Stomach (tissue), 4 donors: Measurements from ENCODE around the gene IL20RB.

Source experiments
- POLR2A ChIP-seq, 4 donors: fragments of 450-650 bp; IDR thresholded peaks; one replicate each; pipeline ENCODE4 v1.6.1; 2016; ENCODE audit warnings: antibody characterized with exemption in 4 of 4, control low read depth in 2 of 4, mild to moderate bottlenecking in 1 of 4, moderate library complexity in 1 of 4
- POLR2AphosphoS5 ChIP-seq, 3 donors: sonication (generic); formaldehyde crosslinking; IDR thresholded peaks; one replicate each; pipeline ENCODE4 v1.6.1; 2016; ENCODE audit warnings: antibody characterized with exemption in 3 of 3
- TF ChIP-seq, protein P1 (sequence below), 7 experiments: fragments of 450-650 bp in 4 of 7; fragments of 200-600 bp in 3 of 7; sonication (generic) in 3 of 7; IDR thresholded peaks; one replicate each; pipeline ENCODE4 v1.5.1; 2016 to 2019; ENCODE audit warnings: antibody characterized with exemption in 7 of 7, control low read depth in 2 of 7, mild to moderate bottlenecking in 1 of 7

DNA sequence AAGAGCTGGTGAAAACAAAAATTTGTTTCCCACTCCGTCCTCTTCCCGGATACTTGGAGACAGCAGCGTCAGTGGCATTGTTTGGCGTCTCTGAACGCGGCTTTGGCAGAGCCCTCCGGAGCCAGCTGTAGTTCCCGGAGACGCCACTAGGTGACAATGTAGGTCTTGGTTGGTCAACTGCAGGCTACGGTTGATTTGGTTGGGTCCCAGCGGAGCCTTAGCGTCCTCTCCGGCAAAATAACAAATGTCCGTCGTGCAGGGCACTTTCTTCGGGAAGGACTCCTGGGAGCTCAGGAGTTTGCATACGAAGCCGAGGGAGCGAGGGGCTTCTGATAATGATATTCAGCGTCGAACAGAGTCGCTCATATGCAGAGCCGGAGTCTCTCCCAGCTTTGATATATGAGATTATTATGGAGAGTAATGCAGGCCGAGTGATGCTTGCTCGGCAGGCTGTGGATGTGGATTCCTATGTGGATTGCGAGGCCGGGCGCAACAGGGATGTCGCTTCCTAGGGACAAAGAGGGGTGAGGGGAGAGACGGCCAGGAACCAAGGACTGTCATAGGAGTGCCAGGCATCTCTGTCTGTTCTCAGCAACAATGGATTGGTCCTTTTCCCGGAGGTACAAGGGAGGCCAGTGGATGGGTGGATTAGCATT lies 74.8 kb downstream of the IL20RB start:
- TF ChIP-seq, protein P1, sequence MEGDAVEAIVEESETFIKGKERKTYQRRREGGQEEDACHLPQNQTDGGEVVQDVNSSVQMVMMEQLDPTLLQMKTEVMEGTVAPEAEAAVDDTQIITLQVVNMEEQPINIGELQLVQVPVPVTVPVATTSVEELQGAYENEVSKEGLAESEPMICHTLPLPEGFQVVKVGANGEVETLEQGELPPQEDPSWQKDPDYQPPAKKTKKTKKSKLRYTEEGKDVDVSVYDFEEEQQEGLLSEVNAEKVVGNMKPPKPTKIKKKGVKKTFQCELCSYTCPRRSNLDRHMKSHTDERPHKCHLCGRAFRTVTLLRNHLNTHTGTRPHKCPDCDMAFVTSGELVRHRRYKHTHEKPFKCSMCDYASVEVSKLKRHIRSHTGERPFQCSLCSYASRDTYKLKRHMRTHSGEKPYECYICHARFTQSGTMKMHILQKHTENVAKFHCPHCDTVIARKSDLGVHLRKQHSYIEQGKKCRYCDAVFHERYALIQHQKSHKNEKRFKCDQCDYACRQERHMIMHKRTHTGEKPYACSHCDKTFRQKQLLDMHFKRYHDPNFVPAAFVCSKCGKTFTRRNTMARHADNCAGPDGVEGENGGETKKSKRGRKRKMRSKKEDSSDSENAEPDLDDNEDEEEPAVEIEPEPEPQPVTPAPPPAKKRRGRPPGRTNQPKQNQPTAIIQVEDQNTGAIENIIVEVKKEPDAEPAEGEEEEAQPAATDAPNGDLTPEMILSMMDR (IDR thresholded peaks at IDR 0.05) = peak in 5 of 7 experiments; percentile 60 to 99 (median 97)
- TF ChIP-seq POLR2A (IDR thresholded peaks at IDR 0.05) = no peak
- no peak for TF ChIP-seq POLR2AphosphoS5 (IDR thresholded peaks at IDR 0.05)
